Measurements from ENCODE around the gene RPLP1.

Gene RPLP1

DNA sequence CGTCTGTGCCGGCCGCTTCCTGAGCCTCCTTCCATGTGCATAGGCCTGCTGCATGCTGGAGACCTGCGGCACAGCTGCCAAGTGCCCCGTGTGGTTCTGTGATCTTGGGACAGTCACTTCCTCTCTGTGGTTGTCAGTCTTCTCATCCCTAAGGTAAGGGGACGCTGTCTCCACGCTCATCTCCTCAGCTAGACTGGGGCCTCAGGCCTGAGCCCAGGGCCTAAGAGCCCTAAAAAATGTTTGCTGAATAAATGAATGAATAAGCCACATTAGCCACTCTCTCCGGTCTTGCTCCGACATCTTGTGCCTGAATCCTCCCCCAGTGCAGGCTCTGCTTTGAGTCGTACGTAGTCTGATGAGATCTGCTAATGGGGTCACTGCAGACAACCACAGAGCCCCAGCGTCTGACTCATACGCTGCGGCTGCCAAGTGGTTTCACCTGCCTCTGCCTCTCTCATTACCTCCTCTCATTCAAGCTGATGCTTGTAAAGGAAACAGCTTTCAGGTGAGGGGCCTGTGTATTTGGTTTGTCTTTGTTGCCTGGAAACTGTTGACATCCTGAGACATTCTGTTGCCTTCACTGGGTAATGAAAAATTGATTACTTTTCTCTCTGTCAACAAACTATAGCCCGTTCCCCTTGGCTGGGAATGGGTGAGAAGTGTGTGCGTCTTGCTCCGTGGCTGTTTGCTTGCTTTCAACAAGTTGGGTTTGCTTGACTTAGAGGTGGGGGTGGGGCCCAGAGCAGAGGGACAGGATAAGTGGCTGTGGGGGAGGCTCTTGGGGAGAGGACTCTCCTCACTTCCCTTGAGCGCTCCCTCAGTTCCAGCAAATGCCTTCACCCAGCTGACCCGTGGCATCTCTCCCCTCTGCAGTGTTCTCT lies 15.9 kb downstream of the RPLP1 start:
- TF ChIP-seq CTCF (conservative IDR thresholded peaks at IDR 0.05; ENCODE audit: low read length) = no peak
- H3K4me3 ChIP-seq (ENCODE audit: low read length) = no peak overlapping the region
- DNase-seq (ENCODE audit: low read depth) = no peak

GRCh38 chr15:69469467-69470201 lies 17.0 kb downstream of the RPLP1 start:
- TF ChIP-seq CTCF (conservative IDR thresholded peaks at IDR 0.05; ENCODE audit: low read length) = no peak
- DNase-seq (ENCODE audit: low read depth) = no peak
- no peak overlapping the region for H3K4me3 ChIP-seq (ENCODE audit: low read length)

- H3K4me3 ChIP-seq (ENCODE audit: low read length) = no peak overlapping the region
- DNase-seq (ENCODE audit: low read depth) = no peak
- no peak for TF ChIP-seq CTCF (conservative IDR thresholded peaks at IDR 0.05; ENCODE audit: low read length)
Observed at GRCh38 chr15:69472046-69472445, 19.4 kb downstream of the RPLP1 start.

DNA sequence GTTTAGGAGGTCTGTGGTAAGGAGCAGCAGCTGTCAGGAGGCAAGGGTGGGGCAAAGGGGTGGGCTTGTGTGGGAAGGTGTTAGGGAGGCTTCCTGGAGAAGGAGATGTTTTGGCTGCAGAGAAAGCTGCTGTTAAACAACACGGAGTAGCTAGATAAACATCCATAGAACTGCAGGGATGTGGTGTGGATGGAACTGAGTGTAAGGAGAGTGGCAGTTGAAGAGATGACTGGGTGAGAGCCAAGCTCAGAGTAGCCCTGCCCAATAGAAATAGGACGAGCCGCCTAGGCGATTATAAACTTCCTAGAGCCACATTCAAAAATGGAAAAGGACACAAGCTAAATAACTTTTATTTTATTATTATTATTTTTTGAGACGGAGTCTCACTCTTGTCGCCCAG lies 19.9 kb downstream of the RPLP1 start:
- TF ChIP-seq CTCF (conservative IDR thresholded peaks at IDR 0.05; ENCODE audit: low read length) = no peak
- DNase-seq (ENCODE audit: low read depth) = no peak
- no peak overlapping the region for H3K4me3 ChIP-seq (ENCODE audit: low read length)

- TF ChIP-seq CTCF (conservative IDR thresholded peaks at IDR 0.05; ENCODE audit: low read length) = no peak
- no peak overlapping the region for H3K4me3 ChIP-seq (ENCODE audit: low read length)
- DNase-seq (ENCODE audit: low read depth) = peak; percentile 38
Observed at GRCh38 chr15:69474291-69474690, 21.7 kb downstream of the RPLP1 start.

GRCh38 chr15:69474846-69475455 lies 22.3 kb downstream of the RPLP1 start:
- DNase-seq (ENCODE audit: low read depth) = no peak
- H3K4me3 ChIP-seq (ENCODE audit: low read length) = no peak overlapping the region
- TF ChIP-seq CTCF (conservative IDR thresholded peaks at IDR 0.05; ENCODE audit: low read length) = no peak; the same call in 1 of the 2 replicates
